Lung (tissue), 12 donors: Measurements from ENCODE around the gene KRTAP1-4. TPM values are rescaled to one million over a fixed set of nuclear protein-coding genes. Genes with fewer than 3 reads are reported as not detected.

Experiments used
- ATAC-seq: fragments of 200-7000 bp; cut with Tn5 transposase; one replicate; pipeline ENCODE4 v1.9.1; 2020; ENCODE audit warnings: moderate number of reproducible peaks; ENCODE audit not compliant: insufficient read depth, low FRiP score
- DNase-seq, 3 donors: peaks; one replicate each; pipeline ENCODE4 v3.0.0-alpha.2; 2013 to 2017
- H3K27ac ChIP-seq, 2 donors: one replicate each; pipeline ENCODE4 v1.5.1; 2013; ENCODE audit warnings: mild to moderate bottlenecking in 2 of 2, moderate library complexity in 2 of 2, control low read depth in 1 of 2, inconsistent platforms in 1 of 2, low read depth in 1 of 2, low read length in 1 of 2
- H3K27me3 ChIP-seq, 3 donors: one replicate each; pipeline ENCODE4 v1.5.1; 2013; ENCODE audit warnings: low read length in 2 of 3; ENCODE audit not compliant: control insufficient read depth in 3 of 3, insufficient read depth in 3 of 3
- H3K36me3 ChIP-seq, 4 donors: one replicate each; pipeline ENCODE4 v1.5.1; 2013; ENCODE audit warnings: low read length in 4 of 4, mild to moderate bottlenecking in 1 of 4, moderate library complexity in 1 of 4; ENCODE audit not compliant: control insufficient read depth in 4 of 4, insufficient read depth in 4 of 4
- H3K4me1 ChIP-seq, 5 donors: one replicate each; pipeline ENCODE4 v1.5.1; 2013; ENCODE audit warnings: low read length in 5 of 5, mild to moderate bottlenecking in 2 of 5, moderate library complexity in 1 of 5; ENCODE audit not compliant: control insufficient read depth in 5 of 5, insufficient read depth in 5 of 5
- H3K4me3 ChIP-seq: one replicate; pipeline ENCODE4 v1.5.1; 2013; ENCODE audit warnings: mild to moderate bottlenecking, control low read depth, moderate library complexity
- H3K9ac ChIP-seq, 2 donors: one replicate each; pipeline ENCODE4 v1.5.1; 2013; ENCODE audit warnings: low read length in 2 of 2, control low read depth in 1 of 2; ENCODE audit not compliant: insufficient read depth in 1 of 2
- H3K9me3 ChIP-seq, 4 donors: one replicate each; pipeline ENCODE4 v1.5.1; 2013; ENCODE audit warnings: low read length in 3 of 4, mild to moderate bottlenecking in 1 of 4, moderate library complexity in 1 of 4; ENCODE audit not compliant: control insufficient read depth in 4 of 4, insufficient read depth in 3 of 4
- WGBS, 2 donors: extraction: QIAGEN DNeasy Blood & Tissue Kit; methylation state at CpG; one replicate each; pipeline ENCODE4 v1.1.7; 2013; 5-methylcytosine and 5-hydroxymethylcytosine counted together
- polyA plus RNA-seq, 2 donors: library from polyadenylated mRNA; stranded (reverse); fragments of 200-250 nt; gene quantifications; one replicate each; pipeline ENCODE4 v1.2.1, GENCODE V29; 2013
- total RNA-seq, 2 donors: library from RNA; depleted of rRNA in 1 of 2; stranded (reverse); fragments of >200 nt in 1 of 2; gene quantifications; one replicate each; pipeline ENCODE4 v1.2.1, GENCODE V29; 2014 to 2021
- TF ChIP-seq, protein P1 (sequence below): IDR thresholded peaks from 2 replicates; pipeline ENCODE4 v1.5.1; 2012; ENCODE audit warnings: mild to moderate bottlenecking; ENCODE audit errors: control extremely low read depth, extremely low read depth
- donor health status: control.
- donor health status: control.
- donor health status: Bipolar disorder and iron deficiency.
- donor health status: healthy.
- donor health status: DM: yes; HTN: yes; CAD: no.

KRTAP1-4 gene
- total and polyA plus RNA-seq, 4 donors = not detected

DNA sequence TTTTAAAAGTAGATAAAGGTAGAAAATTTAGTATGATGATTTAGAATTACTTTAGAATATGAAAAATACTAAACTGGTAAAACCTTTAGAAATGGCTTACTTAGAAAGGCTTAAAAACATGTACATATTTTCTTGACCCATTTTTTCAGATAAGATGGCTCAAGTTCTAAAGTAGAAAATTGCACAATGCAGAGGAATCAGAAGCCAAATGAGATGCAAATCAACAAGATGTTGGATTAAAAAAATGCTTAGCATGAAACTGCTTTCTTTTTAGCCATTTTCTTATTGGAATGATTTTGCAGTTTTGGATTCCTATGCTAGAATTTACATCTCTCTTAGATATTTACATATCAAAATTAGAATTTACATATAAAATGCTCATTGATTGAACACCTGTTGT, 19.6 kb downstream of the KRTAP1-4 start:
- Histone ChIP-seq H3K9ac (no peak overlapping the region), H3K36me3 (no peaks in the 10 kb centered on the region), H3K4me1 (peaks cover 0 to 5% (median 0%) of the 10 kb centered on the region in 5 donors), H3K27ac (no peak overlapping the region), H3K27me3 (no peaks in the 10 kb centered on the region), H3K9me3 (no peaks in the 10 kb centered on the region), H3K4me3 (no peak overlapping the region)
- DNase-seq (no peak), ATAC-seq (no peak)
- TF ChIP-seq, protein P1, sequence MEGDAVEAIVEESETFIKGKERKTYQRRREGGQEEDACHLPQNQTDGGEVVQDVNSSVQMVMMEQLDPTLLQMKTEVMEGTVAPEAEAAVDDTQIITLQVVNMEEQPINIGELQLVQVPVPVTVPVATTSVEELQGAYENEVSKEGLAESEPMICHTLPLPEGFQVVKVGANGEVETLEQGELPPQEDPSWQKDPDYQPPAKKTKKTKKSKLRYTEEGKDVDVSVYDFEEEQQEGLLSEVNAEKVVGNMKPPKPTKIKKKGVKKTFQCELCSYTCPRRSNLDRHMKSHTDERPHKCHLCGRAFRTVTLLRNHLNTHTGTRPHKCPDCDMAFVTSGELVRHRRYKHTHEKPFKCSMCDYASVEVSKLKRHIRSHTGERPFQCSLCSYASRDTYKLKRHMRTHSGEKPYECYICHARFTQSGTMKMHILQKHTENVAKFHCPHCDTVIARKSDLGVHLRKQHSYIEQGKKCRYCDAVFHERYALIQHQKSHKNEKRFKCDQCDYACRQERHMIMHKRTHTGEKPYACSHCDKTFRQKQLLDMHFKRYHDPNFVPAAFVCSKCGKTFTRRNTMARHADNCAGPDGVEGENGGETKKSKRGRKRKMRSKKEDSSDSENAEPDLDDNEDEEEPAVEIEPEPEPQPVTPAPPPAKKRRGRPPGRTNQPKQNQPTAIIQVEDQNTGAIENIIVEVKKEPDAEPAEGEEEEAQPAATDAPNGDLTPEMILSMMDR = no peak

GRCh38 chr17:41009936-41010335, 20.1 kb downstream of the KRTAP1-4 start:
- no peaks in the 10 kb centered on the region for H3K27me3 ChIP-seq
- H3K9me3 ChIP-seq = no peaks in the 10 kb centered on the region
- 84 to 88% methylated on average over 1 of the region's 1 CpG for WGBS, 2 donors
- no peak overlapping the region for H3K4me3 ChIP-seq
- ATAC-seq (no peak), DNase-seq (no peak)
- H3K36me3 ChIP-seq = no peaks in the 10 kb centered on the region
- H3K4me1 ChIP-seq = peaks cover 0 to 5% (median 0%) of the 10 kb centered on the region in 5 donors
- TF ChIP-seq, protein P1 = no peak
- no peak overlapping the region for H3K27ac ChIP-seq
- no peak overlapping the region for H3K9ac ChIP-seq

DNA sequence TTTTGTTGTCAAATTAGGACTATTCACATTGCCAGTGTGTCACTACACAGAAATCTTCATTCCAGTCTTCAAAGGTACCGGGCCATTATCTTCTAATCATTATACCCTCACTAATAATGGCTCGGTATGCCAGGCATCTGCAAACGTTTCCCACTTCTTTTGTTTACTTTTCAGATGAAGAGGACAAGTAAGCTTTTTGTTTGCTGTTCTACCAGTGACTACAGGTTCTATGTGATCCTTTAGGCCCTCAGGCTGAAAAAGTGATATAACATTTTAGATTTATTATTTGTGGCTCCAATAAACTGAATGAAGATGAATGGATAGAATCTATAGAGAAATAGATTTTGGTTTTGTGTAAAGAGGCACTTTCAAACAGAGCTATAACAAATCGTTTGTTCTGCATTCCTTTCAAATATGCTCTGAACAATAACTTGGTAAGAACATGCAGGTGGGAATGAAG, 20.7 kb downstream of the KRTAP1-4 start:
- TF ChIP-seq, protein P1 = no peak
- 43 to 79% methylated on average over 4 of the region's 4 CpGs for WGBS, 2 donors
- Histone ChIP-seq H3K4me3 (no peak overlapping the region), H3K9me3 (no peaks in the 10 kb centered on the region), H3K27ac (no peak overlapping the region), H3K4me1 (peaks cover 0 to 5% (median 0%) of the 10 kb centered on the region in 5 donors), H3K27me3 (no peaks in the 10 kb centered on the region), H3K9ac (no peak overlapping the region), H3K36me3 (no peaks in the 10 kb centered on the region)
- ATAC-seq (no peak), DNase-seq (peak in 1 of 3 donors; percentile 2)

DNA sequence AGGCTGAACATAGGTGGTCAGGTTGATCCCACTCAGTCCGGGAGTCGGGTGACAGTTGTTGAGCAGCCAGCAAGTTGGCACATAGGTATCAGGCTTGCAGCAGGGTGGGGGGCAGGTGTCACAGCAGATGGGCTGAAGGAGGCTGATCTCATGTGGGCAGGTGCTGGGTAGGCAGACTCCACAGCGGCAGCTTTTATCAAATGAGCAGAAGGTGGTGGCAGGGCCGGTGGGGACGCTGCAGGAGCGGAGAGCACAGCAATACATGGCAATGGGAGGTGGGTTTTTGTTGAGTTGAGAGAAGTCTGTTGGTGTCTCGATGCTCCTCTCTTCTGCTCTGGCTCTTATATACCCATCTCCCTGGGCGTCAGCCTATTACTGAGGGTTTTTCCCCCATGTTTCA, 21.2 kb downstream of the KRTAP1-4 start, which contains the start of gene KRTAP3-1:
KRTAP3-1 (minus strand) TSS at position 318 of the 400 bp plus-strand sequence; CDS start at position 264, 54 bp downstream.
- TF ChIP-seq, protein P1 = no peak
- Histone ChIP-seq H3K9ac (no peak within 1 kb of the TSS), H3K27me3 (no peaks in the 10 kb centered on the region), H3K4me3 (no peak within 1 kb of the TSS), H3K9me3 (no peaks in the 10 kb centered on the region), H3K36me3 (no peaks in the 10 kb centered on the region), H3K27ac (no peak within 1 kb of the TSS), H3K4me1 (peaks cover 0 to 5% (median 0%) of the 10 kb centered on the region in 5 donors)
- no peak for ATAC-seq
- WGBS, 2 donors = 83 to 90% methylated on average over 8 of the region's 8 CpGs
- DNase-seq = no peak
